ENCODE measurements around the gene HES6. TPM values are rescaled to one million over a fixed set of nuclear protein-coding genes. Genes with fewer than 3 reads are reported as not detected.

HES6 gene
- total and polyA plus RNA-seq, 2 experiments from 2014 or later: 38.8 to 76.3 TPM

GRCh38 chr2:238216651-238217184 is 23.1 kb downstream of the HES6 start (continued):
- TF ChIP-seq EZH2 (IDR thresholded peaks at IDR 0.05; ENCODE audit: low read depth, unreplicated experiment): no peak
- no peak for TF ChIP-seq STAT1 (IDR thresholded peaks at IDR 0.05; ENCODE audit: unreplicated experiment)
- TF ChIP-seq NANOG (IDR thresholded peaks at IDR 0.05; ENCODE audit: borderline replicate concordance): no peak
- TF ChIP-seq ZNF331 (CRISPR knock-in tag; IDR thresholded peaks at IDR 0.05; ENCODE audit: low read depth): no peak
- no peak for TF ChIP-seq ETS1 (IDR thresholded peaks at IDR 0.05)

DNA sequence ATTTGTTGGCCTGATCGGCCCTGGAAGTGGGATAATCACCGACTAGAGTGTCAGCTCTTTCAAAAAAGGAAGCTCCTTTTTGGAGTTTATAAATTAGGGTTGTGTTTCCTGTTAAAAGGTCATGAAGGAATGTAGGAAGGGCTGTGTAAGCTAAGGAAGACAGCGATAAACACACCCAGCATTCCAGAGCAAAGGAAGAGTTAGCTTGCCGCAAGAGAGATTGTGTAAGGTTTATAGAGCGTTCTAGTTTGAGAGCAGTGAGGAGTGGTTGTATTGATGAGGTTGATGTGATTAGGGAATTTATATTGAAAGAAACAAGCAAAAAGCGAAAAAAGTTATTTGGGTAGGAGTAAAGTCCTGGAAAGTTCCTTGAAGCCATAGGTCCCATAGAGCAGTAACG is 32.8 kb downstream of the HES6 start:
- no peaks in the 10 kb centered on the region for H3F3A ChIP-seq (replicated peaks; ENCODE audit: low read depth)
- TF ChIP-seq POLR2AphosphoS5 (IDR thresholded peaks at IDR 0.05; ENCODE audit: low read depth) (no peak), CREB1 (CRISPR knock-in tag; IDR thresholded peaks at IDR 0.05; ENCODE audit: low read depth) (no peak), STAT1 (IDR thresholded peaks at IDR 0.05; ENCODE audit: unreplicated experiment) (no peak), ZNF114 (CRISPR knock-in tag; IDR thresholded peaks at IDR 0.05) (no peak)
- TF ChIP-seq, protein P1, sequence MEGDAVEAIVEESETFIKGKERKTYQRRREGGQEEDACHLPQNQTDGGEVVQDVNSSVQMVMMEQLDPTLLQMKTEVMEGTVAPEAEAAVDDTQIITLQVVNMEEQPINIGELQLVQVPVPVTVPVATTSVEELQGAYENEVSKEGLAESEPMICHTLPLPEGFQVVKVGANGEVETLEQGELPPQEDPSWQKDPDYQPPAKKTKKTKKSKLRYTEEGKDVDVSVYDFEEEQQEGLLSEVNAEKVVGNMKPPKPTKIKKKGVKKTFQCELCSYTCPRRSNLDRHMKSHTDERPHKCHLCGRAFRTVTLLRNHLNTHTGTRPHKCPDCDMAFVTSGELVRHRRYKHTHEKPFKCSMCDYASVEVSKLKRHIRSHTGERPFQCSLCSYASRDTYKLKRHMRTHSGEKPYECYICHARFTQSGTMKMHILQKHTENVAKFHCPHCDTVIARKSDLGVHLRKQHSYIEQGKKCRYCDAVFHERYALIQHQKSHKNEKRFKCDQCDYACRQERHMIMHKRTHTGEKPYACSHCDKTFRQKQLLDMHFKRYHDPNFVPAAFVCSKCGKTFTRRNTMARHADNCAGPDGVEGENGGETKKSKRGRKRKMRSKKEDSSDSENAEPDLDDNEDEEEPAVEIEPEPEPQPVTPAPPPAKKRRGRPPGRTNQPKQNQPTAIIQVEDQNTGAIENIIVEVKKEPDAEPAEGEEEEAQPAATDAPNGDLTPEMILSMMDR (conservative IDR thresholded peaks at IDR 0.05; ENCODE audit: low read depth in 2 of 2): no peak
- DNase-seq (ENCODE audit: low spot score) (no peak), ATAC-seq (no peak)
- H3K4me2 ChIP-seq: no peak overlapping the region
- Mint-ChIP-seq H3K27ac (no peak overlapping the region), H3K36me3 (ENCODE audit: low read depth) (peaks cover 4% of the 10 kb centered on the region; the same call in 1 of the 3 replicates), H3K9me3 (peaks cover 9% of the 10 kb centered on the region), H3K4me1 (peaks cover 5% of the 10 kb centered on the region), H3K4me3 (no peak overlapping the region), H3K27me3 (ENCODE audit: insufficient read depth, low read depth, poor library complexity) (peaks cover 5% of the 10 kb centered on the region)
- no peak overlapping the region for H3K4me3 ChIP-seq
- 0 out of 2 replicates have a peak, but pooled peaks cover 4% of the 10 kb centered on the region for H3K9me2 ChIP-seq (ENCODE audit: insufficient read depth)
- peaks cover 8% of the 10 kb centered on the region; the same call in 1 of the 2 replicates for H3K27me3 ChIP-seq (ENCODE audit: insufficient read depth)
- H3K4me1 ChIP-seq (ENCODE audit: insufficient read depth): peaks cover 13% of the 10 kb centered on the region
- no peak overlapping the region for H3K27ac ChIP-seq (ENCODE audit: low read depth)
- H2AFZ ChIP-seq: no peak overlapping the region
- peaks cover 7% of the 10 kb centered on the region for H4K20me1 ChIP-seq (replicated peaks; ENCODE audit: insufficient read depth)
- no peaks in the 10 kb centered on the region for H3K36me3 ChIP-seq (ENCODE audit: insufficient read depth)
- peaks cover 10% of the 10 kb centered on the region for H3K79me2 ChIP-seq (replicated peaks; ENCODE audit: insufficient read depth)

DNA sequence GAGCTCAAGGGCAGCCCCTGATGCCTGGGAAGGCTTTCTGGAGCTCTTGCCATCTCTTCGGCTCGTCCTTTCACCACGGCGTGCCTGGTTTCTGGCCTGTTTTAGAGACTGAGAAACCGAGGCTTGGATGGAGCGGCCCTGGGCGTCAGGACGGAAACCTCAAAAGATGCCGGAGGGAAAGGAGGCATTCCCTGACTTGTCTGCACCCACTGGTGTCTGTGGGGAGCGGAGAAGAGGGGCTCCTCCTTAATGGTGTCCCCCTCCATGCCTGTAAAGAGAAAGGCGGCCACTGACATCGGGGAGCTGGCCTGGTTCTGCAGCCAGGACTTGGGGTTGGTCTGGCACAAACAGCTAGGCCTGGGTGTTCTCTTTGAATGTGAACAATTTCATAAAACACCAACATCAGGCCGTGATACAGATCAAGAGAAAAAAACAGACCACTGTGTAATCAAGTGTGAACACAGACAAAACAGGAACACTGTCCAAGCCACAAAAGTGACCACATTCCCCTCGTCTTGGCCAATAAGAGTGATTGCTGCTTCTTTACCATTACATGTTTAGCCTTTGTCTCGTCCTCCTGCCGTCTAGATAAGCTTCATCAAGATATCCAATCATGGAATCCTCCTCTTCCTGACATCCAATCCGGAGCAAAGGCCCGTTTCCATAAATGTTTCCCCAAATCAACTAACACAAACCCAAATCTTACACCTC is 35.7 kb downstream of the HES6 start:
- peak overlapping the region; percentile 83 for H3K4me2 ChIP-seq
- no peak overlapping the region for H3K27ac Mint-ChIP-seq
- H3K4me3 Mint-ChIP-seq: peak overlapping the region; percentile 79
- no peaks in the 10 kb centered on the region for H3K36me3 ChIP-seq (ENCODE audit: insufficient read depth)
- peak overlapping the region; percentile 99 for H2AFZ ChIP-seq
- H3K27me3 ChIP-seq (ENCODE audit: insufficient read depth): peaks cover 8% of the 10 kb centered on the region; the same call in 1 of the 2 replicates
- 0 out of 2 replicates have a peak, but pooled peaks cover 4% of the 10 kb centered on the region for H3K9me2 ChIP-seq (ENCODE audit: insufficient read depth)
- H4K20me1 ChIP-seq (replicated peaks; ENCODE audit: insufficient read depth): peaks cover 33% of the 10 kb centered on the region
- H3K4me1 ChIP-seq (ENCODE audit: insufficient read depth): peaks cover 17% of the 10 kb centered on the region
- DNase-seq (ENCODE audit: low spot score): no peak
- ATAC-seq: peak; percentile 20; the same call in 2 of the 3 replicates
- peaks cover 6% of the 10 kb centered on the region for H3K4me1 Mint-ChIP-seq
- peaks cover 39% of the 10 kb centered on the region for H3K79me2 ChIP-seq (replicated peaks; ENCODE audit: insufficient read depth)
- peaks cover 6% of the 10 kb centered on the region for H3K27me3 Mint-ChIP-seq (ENCODE audit: insufficient read depth, low read depth, poor library complexity)
- peaks cover 4% of the 10 kb centered on the region; the same call in 1 of the 3 replicates for H3K36me3 Mint-ChIP-seq (ENCODE audit: low read depth)
- no peaks in the 10 kb centered on the region for H3F3A ChIP-seq (replicated peaks; ENCODE audit: low read depth)
- peak overlapping the region; percentile 57 for H3K4me3 ChIP-seq
- no peak overlapping the region for H3K27ac ChIP-seq (ENCODE audit: low read depth)
- peaks cover 9% of the 10 kb centered on the region for H3K9me3 Mint-ChIP-seq
- no peak for TF ChIP-seq STAT1 (IDR thresholded peaks at IDR 0.05; ENCODE audit: unreplicated experiment)
- no peak for TF ChIP-seq EZH2phosphoT487 (IDR thresholded peaks at IDR 0.05; ENCODE audit: unreplicated experiment)
- no peak for TF ChIP-seq NANOG (IDR thresholded peaks at IDR 0.05; ENCODE audit: borderline replicate concordance)
- no peak for TF ChIP-seq POLR2AphosphoS5 (IDR thresholded peaks at IDR 0.05; ENCODE audit: low read depth)
- TF ChIP-seq ZNF114 (CRISPR knock-in tag; IDR thresholded peaks at IDR 0.05): no peak
- no peak for TF ChIP-seq EZH2 (IDR thresholded peaks at IDR 0.05; ENCODE audit: low read depth, unreplicated experiment)
- TF ChIP-seq, protein P1 (conservative IDR thresholded peaks at IDR 0.05; ENCODE audit: low read depth in 2 of 2): no peak
- TF ChIP-seq JUNB (IDR thresholded peaks at IDR 0.05; ENCODE audit: unreplicated experiment): no peak

Data from GM23338 (cell line).